Activated CD8-positive, alpha-beta T cell treated with anti-CD3 and anti-CD28 coated beads for 36 hours (primary cell): ENCODE results near the gene C3orf70. TPM values are rescaled to one million over a fixed set of nuclear protein-coding genes. Genes with fewer than 3 reads are reported as not detected.

Source experiments
- ATAC-seq: fragments of 200-7000 bp; cut with Tn5 transposase; one replicate; pipeline ENCODE4 v1.10.0; 2021; ENCODE audit warnings: mild to moderate bottlenecking, moderate library complexity
- CTCF ChIA-PET: fragments of 350-600 bp; sonication (Branson Sonifier 250); formaldehyde crosslinking; loops from one replicate; lab custom pipeline; 2021; ENCODE audit warnings: antibody characterized with exemption; lab: Charles Lee
- POLR2A ChIA-PET: fragments of 350-600 bp; sonication (Branson Sonifier 250); formaldehyde crosslinking; loops from one replicate; lab custom pipeline; 2021; ENCODE audit warnings: antibody characterized with exemption; lab: Charles Lee
- DNase-seq: peaks from one replicate; pipeline ENCODE4 v3.0.0-alpha.2; 2020
- H3K27ac Mint-ChIP-seq: one replicate; pipeline ENCODE4 v1.8.0; 2021; ENCODE audit warnings: mild to moderate bottlenecking, mixed read lengths
- H3K27me3 Mint-ChIP-seq: one replicate; pipeline ENCODE4 v1.8.0; 2021; ENCODE audit warnings: mixed read lengths
- H3K36me3 Mint-ChIP-seq: one replicate; pipeline ENCODE4 v1.8.0; 2021; ENCODE audit warnings: low read depth, mixed read lengths
- H3K4me1 Mint-ChIP-seq: one replicate; pipeline ENCODE4 v1.8.0; 2021; ENCODE audit warnings: low read depth, mixed read lengths
- H3K4me3 Mint-ChIP-seq: one replicate; pipeline ENCODE4 v1.8.0; 2021; ENCODE audit warnings: mild to moderate bottlenecking, moderate library complexity, mixed read lengths
- H3K9me3 Mint-ChIP-seq: one replicate; pipeline ENCODE4 v1.8.0; 2021; ENCODE audit warnings: mixed read lengths
- intact Hi-C: fragments of 100-400 bp; cut with micrococcal nuclease; formaldehyde crosslinking; loops from one replicate; pipeline ENCODE4 v1.10.0; 2022
- total RNA-seq, 2 experiments: library from RNA; stranded (reverse); gene quantifications; one replicate each; pipeline ENCODE4 v1.2.3, GENCODE V29; 2021
- TF ChIP-seq, protein P1 (sequence below): fragments of 200-600 bp; IDR thresholded peaks from one replicate; pipeline ENCODE4 v1.8.0; 2022; ENCODE audit warnings: antibody characterized with exemption, mild to moderate bottlenecking

Gene C3orf70
- total RNA-seq, 2 experiments from 2014 or later = 0.04 TPM; not detected in 1

DNA sequence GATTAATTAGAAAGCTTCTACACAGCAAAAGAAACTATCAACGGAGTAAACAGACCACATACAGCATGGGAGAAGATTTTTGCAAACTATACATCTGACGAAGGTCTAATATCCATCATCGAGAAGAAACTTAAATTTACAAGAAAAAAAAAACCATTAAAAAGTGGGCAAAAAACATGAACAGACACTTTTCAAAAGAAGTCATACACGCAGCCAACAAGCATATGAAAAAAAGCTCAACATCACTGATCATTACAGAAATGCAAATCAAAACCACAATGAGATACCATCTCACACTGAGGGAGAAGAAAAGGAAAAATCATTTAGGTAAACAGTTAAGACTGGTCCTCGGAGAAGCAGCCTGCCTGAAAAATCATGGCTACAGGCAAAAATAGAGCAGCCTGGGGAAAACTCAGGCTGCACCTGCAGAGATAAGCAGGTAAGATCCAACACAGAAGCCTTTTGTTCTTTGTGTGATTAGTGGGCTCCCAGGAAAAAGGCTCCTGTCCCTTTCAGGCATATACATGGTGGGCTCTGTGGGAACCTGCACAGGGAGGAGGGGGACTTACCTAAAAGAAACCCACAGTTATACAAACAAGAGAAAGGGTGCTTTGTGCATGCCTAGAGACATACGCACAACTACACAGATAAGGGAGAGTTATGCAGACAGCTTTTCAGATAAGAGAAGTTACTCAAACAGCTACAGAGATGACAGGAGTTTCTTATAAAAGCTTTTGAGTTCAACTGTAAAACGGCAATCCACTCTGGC, 49.3 kb downstream of the C3orf70 start:
- ATAC-seq (no peak), DNase-seq (no peak)
- intact Hi-C loops = no loop called here
- H3K9me3 Mint-ChIP-seq = peaks cover 15% of the 10 kb centered on the region
- no peaks in the 10 kb centered on the region for H3K36me3 Mint-ChIP-seq
- POLR2A ChIA-PET = interaction anchor here (0.7 kb wide), 1 partner anchor 15 kb away, joined by 3 read pairs; no protein-coding TSS in a partner anchor
- no peaks in the 10 kb centered on the region for H3K4me1 Mint-ChIP-seq
- no peak overlapping the region for H3K4me3 Mint-ChIP-seq
- CTCF ChIA-PET = no interaction called here
- H3K27me3 Mint-ChIP-seq = peaks cover 5% of the 10 kb centered on the region
- TF ChIP-seq, protein P1, sequence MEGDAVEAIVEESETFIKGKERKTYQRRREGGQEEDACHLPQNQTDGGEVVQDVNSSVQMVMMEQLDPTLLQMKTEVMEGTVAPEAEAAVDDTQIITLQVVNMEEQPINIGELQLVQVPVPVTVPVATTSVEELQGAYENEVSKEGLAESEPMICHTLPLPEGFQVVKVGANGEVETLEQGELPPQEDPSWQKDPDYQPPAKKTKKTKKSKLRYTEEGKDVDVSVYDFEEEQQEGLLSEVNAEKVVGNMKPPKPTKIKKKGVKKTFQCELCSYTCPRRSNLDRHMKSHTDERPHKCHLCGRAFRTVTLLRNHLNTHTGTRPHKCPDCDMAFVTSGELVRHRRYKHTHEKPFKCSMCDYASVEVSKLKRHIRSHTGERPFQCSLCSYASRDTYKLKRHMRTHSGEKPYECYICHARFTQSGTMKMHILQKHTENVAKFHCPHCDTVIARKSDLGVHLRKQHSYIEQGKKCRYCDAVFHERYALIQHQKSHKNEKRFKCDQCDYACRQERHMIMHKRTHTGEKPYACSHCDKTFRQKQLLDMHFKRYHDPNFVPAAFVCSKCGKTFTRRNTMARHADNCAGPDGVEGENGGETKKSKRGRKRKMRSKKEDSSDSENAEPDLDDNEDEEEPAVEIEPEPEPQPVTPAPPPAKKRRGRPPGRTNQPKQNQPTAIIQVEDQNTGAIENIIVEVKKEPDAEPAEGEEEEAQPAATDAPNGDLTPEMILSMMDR = no peak
- no peak overlapping the region for H3K27ac Mint-ChIP-seq

DNA sequence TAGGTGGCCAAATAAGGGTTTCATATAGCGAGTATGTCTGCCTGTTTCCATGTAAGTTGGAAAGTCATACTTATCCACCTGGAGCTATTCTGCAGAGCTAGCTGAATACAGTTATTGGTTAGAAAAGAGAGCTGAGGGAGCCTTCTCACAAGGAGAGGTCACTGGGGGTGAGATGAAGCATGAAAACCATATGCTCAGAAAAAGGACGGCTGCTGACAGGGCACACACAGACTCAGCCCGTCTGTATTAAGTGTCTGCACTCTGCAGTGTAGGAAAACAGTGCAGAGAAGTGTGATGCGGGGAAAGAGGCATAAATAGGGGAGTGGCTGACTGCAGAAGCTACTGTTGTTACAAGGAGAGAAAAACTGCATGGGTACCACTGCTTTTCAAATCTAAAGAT, 58.2 kb downstream of the C3orf70 start:
- ChIA-PET POLR2A (no interaction called here), CTCF (interaction anchor here (0.6 kb wide), 1 partner anchor 259 kb away, joined by 4 read pairs; no protein-coding TSS in a partner anchor)
- no peak for ATAC-seq
- H3K36me3 Mint-ChIP-seq = no peaks in the 10 kb centered on the region
- TF ChIP-seq, protein P1 = no peak
- H3K9me3 Mint-ChIP-seq = no peaks in the 10 kb centered on the region
- DNase-seq = no peak
- H3K4me1 Mint-ChIP-seq = no peaks in the 10 kb centered on the region
- peaks cover 15% of the 10 kb centered on the region for H3K27me3 Mint-ChIP-seq
- no peak overlapping the region for H3K27ac Mint-ChIP-seq
- no peak overlapping the region for H3K4me3 Mint-ChIP-seq
- intact Hi-C loops = no loop called here

DNA sequence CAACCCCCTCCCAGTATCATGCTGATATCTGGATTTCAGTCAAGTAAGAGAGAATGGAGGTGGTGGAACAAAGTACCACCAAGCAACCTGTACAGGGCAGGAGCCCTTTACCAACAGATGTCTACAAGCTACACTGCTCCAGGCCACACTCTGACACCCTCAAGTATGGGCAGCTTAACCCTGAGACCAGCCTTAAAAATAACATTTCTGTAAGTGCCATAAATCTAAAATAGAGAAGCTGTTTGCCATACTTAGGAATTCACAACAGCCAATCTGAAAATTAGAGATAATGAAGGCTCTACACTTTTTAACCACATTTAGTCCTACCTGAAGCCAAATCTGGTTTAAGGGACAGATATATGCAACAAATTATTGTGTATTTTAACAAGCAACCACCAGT, 59.7 kb downstream of the C3orf70 start:
- Mint-ChIP-seq H3K4me3 (no peak overlapping the region), H3K36me3 (no peaks in the 10 kb centered on the region), H3K9me3 (no peaks in the 10 kb centered on the region), H3K4me1 (no peaks in the 10 kb centered on the region), H3K27me3 (peaks cover 13% of the 10 kb centered on the region), H3K27ac (no peak overlapping the region)
- ChIA-PET POLR2A (no interaction called here), CTCF (no interaction called here)
- ATAC-seq (no peak), DNase-seq (no peak)
- intact Hi-C loops = no loop called here
- TF ChIP-seq, protein P1 = no peak

DNA sequence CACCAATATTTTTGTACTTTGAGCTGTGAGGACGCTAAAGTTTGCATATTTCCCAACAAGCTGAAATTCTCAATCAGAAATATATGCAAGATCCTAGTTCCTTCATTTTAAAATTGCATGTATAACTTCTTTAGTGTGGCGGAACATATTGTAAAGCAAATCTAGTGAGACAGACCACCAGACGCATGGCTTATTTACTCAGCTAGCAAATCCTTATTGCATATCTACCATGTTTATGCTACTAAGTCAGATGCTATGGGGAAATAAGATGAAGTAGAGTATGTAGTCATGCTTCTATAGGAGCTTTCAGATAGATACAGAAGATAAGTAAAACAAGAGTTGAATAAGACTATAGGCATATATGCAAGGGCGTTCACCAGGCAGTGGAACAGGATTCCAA, 62.0 kb downstream of the C3orf70 start:
- Mint-ChIP-seq H3K4me1 (no peaks in the 10 kb centered on the region), H3K27me3 (peaks cover 10% of the 10 kb centered on the region), H3K9me3 (no peaks in the 10 kb centered on the region), H3K27ac (no peak overlapping the region), H3K36me3 (no peaks in the 10 kb centered on the region), H3K4me3 (no peak overlapping the region)
- TF ChIP-seq, protein P1 = no peak
- CTCF ChIA-PET = no interaction called here
- intact Hi-C loops = no loop called here
- POLR2A ChIA-PET = no interaction called here
- ATAC-seq = no peak
- DNase-seq = no peak

DNA sequence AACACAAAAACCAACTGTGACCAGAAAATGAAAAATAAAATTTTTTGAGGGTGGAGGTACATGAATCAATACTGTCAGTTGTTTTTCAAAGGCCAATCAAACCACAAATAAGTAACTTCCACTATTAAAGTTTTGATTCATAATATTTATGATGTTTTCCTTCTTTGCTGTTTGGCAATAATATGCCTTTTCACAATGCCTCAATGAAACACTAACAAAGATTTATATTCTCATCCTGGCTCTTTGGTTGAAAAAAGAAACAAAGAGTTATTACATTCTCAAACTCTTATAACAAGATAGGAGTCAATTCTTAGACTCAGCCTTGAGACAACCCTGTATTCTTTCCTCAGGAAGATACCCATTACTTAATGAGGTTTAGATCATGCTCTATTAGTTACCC, 63.1 kb downstream of the C3orf70 start:
- Mint-ChIP-seq H3K4me1 (no peaks in the 10 kb centered on the region), H3K4me3 (no peak overlapping the region), H3K27me3 (peaks cover 10% of the 10 kb centered on the region), H3K27ac (no peak overlapping the region), H3K36me3 (no peaks in the 10 kb centered on the region), H3K9me3 (no peaks in the 10 kb centered on the region)
- ChIA-PET POLR2A (no interaction called here), CTCF (no interaction called here)
- DNase-seq (no peak), ATAC-seq (no peak)
- intact Hi-C loops = no loop called here
- TF ChIP-seq, protein P1 = no peak
